ENCODE data around the gene AAK1. TPM values are rescaled to one million over a fixed set of nuclear protein-coding genes. Genes with fewer than 3 reads are reported as not detected.

Gene AAK1
- total RNA-seq, 1 experiment from 2014 or later = 30.6 TPM

- Histone ChIP-seq H2BK12ac (ENCODE audit: insufficient read length, low read depth, low read length) (no peak overlapping the region), H4K20me1 (ENCODE audit: control insufficient read depth, insufficient read depth, insufficient read length) (no peaks in the 10 kb centered on the region), H2BK15ac (ENCODE audit: low read depth, low read length) (no peak overlapping the region), H3K4me1 (ENCODE audit: insufficient read depth, low read length) (peaks cover 3% of the 10 kb centered on the region; the same call in 1 of the 2 replicates), H3K27ac (ENCODE audit: insufficient read length, low read depth, low read length) (no peak overlapping the region), H3K23me2 (ENCODE audit: insufficient read length, low read depth, low read length, poor library complexity, severe bottlenecking) (no peaks in the 10 kb centered on the region), H4K8ac (replicated peaks; ENCODE audit: insufficient read length, low read depth, low read length) (no peak overlapping the region), H4K5ac (ENCODE audit: insufficient read length, low read depth, low read length) (no peak overlapping the region), H2AFZ (ENCODE audit: low read length) (no peak overlapping the region), H2AK5ac (ENCODE audit: insufficient read length, low read length) (no peak overlapping the region), H2BK20ac (ENCODE audit: low read depth, low read length, poor library complexity, severe bottlenecking) (no peak overlapping the region), H3K79me1 (ENCODE audit: insufficient read depth, low read depth, low read length, poor library complexity, severe bottlenecking) (no peaks in the 10 kb centered on the region), H4K91ac (ENCODE audit: insufficient read length, low read depth, low read length) (no peak overlapping the region), H3T11ph (ENCODE audit: low read length) (no peak overlapping the region), H3K9ac (ENCODE audit: extremely low read depth, insufficient read length, low read length) (no peak overlapping the region), H3K79me2 (ENCODE audit: insufficient read depth, low read length) (no peaks in the 10 kb centered on the region; the same call in 1 of the 2 replicates), H3K18ac (ENCODE audit: insufficient read length, low read depth, low read length) (no peak overlapping the region), H2BK120ac (ENCODE audit: low read depth, low read length, poor library complexity, severe bottlenecking) (no peak overlapping the region), H2BK5ac (ENCODE audit: insufficient read length, low read length) (no peak overlapping the region), H3K4ac (ENCODE audit: low read depth, low read length) (no peak overlapping the region), H3K9me3 (ENCODE audit: control insufficient read depth, low read depth, low read length) (no peaks in the 10 kb centered on the region), H3K4me2 (ENCODE audit: insufficient read depth, insufficient read length, low read length) (no peak overlapping the region), H3K27me3 (ENCODE audit: insufficient read depth, low read length) (no peaks in the 10 kb centered on the region), H3K23ac (ENCODE audit: insufficient read length, low read depth, low read length) (no peak overlapping the region), H3K56ac (ENCODE audit: insufficient read length, low read depth, low read length) (no peak overlapping the region), H3K14ac (ENCODE audit: insufficient read depth, low read length) (no peak overlapping the region)
- H3K27ac Mint-ChIP-seq = peak overlapping the region in 2 of 3 experiments; percentile 23 to 24; a peak in 3 of 7 replicates
- H3K4me3 Mint-ChIP-seq = no peak overlapping the region
- H3K27me3 Mint-ChIP-seq (ENCODE audit: low read depth) = no peaks in the 10 kb centered on the region
- no peak for TF ChIP-seq CTCF (conservative IDR thresholded peaks at IDR 0.05)
- H3K36me3 Mint-ChIP-seq (ENCODE audit: insufficient read depth in 1 of 3, low read depth in 3 of 3) = no peaks in the 10 kb centered on the region
- DNase-seq = no peak
- no CpG with 5 or more reads among the region's 4 CpGs for WGBS (ENCODE audit: extremely low coverage, insufficient read length, low lambda C conversion rate)
- H3K9me3 Mint-ChIP-seq = no peaks in the 10 kb centered on the region
- peaks cover 13% of the 10 kb centered on the region in 2 experiments for H3K4me1 Mint-ChIP-seq
These were observed 83.4 kb downstream of the AAK1 start for GRCh38 chr2:69560147-69560482.
